Hepatocyte (in vitro differentiated cells): ENCODE data around the gene PDK1. TPM values are rescaled to one million over a fixed set of nuclear protein-coding genes. Genes with fewer than 3 reads are reported as not detected.

ENCODE experiments used
- DNase-seq: peaks from one replicate; pipeline ENCODE4 v3.0.0-alpha.2; 2016; ENCODE audit warnings: low spot score
- H2AFZ ChIP-seq: fragments of 200-600 bp; sonication (generic); 2 replicates; pipeline ENCODE4 v1.6.0; 2016; ENCODE audit warnings: antibody characterized with exemption, mild to moderate bottlenecking
- H3K27ac ChIP-seq: fragments of 200-600 bp; sonication (generic); 2 replicates; pipeline ENCODE4 v1.5.1; 2016; ENCODE audit warnings: mild to moderate bottlenecking
- H3K27me3 ChIP-seq: fragments of 200-600 bp; sonication (generic); 2 replicates; pipeline ENCODE4 v1.6.1; 2016
- H3K36me3 ChIP-seq: fragments of 200-600 bp; sonication (generic); replicated peaks from 2 replicates; pipeline ENCODE4 v1.5.1; 2016; ENCODE audit warnings: low read depth; ENCODE audit not compliant: insufficient read depth
- H3K4me1 ChIP-seq: fragments of 200-600 bp; sonication (generic); 2 replicates; pipeline ENCODE4 v1.5.1; 2016; ENCODE audit warnings: mild to moderate bottlenecking, moderate library complexity; ENCODE audit not compliant: insufficient read depth
- H3K4me2 ChIP-seq: fragments of 200-600 bp; sonication (generic); 2 replicates; pipeline ENCODE4 v1.6.0; 2016
- H3K4me3 ChIP-seq: fragments of 200-600 bp; sonication (generic); 2 replicates; pipeline ENCODE4 v1.5.1; 2016; ENCODE audit warnings: mild to moderate bottlenecking
- H3K79me2 ChIP-seq: fragments of 200-600 bp; sonication (generic); 2 replicates; pipeline ENCODE4 v1.6.0; 2017; ENCODE audit warnings: mild to moderate bottlenecking
- H3K9me2 ChIP-seq: fragments of 200-600 bp; sonication (generic); replicated peaks from 2 replicates; pipeline ENCODE4 v1.6.0; 2017; ENCODE audit warnings: mild to moderate bottlenecking; ENCODE audit not compliant: insufficient read depth
- H3K9me3 ChIP-seq: fragments of 200-600 bp; sonication (generic); 2 replicates; pipeline ENCODE4 v1.5.1; 2016; ENCODE audit warnings: low read depth, mild to moderate bottlenecking
- H4K20me1 ChIP-seq: fragments of 200-600 bp; sonication (generic); 2 replicates; pipeline ENCODE4 v1.6.0; 2016; ENCODE audit warnings: mild to moderate bottlenecking; ENCODE audit not compliant: insufficient read depth, poor library complexity, severe bottlenecking
- EZH2 ChIP-seq: fragments of 200-600 bp; sonication (generic); IDR thresholded peaks from 2 replicates; pipeline ENCODE4 v1.6.1; 2016; ENCODE audit warnings: antibody characterized with exemption, mild to moderate bottlenecking, borderline replicate concordance
- EZH2phosphoT487 ChIP-seq: fragments of 200-600 bp; sonication (generic); IDR thresholded peaks from one replicate; pipeline ENCODE4 v1.6.1; 2018; ENCODE audit warnings: antibody characterized with exemption, mild to moderate bottlenecking, low read depth, moderate library complexity; ENCODE audit not compliant: unreplicated experiment, severe bottlenecking
- WGBS: methylation state at CpG from one replicate; pipeline ENCODE4 v1.1.6; 2016; ENCODE audit warnings: low lambda C conversion rate; ENCODE audit errors: missing lambda C conversion rate; 5-methylcytosine and 5-hydroxymethylcytosine counted together
- polyA plus RNA-seq: library from polyadenylated mRNA; unstranded; fragments of >200 nt; fragmentation: Nextera tagmentation; extraction: Ambion mirVana; gene quantifications from 2 replicates; pipeline ENCODE4 v1.2.1, GENCODE V29; 2016
- total RNA-seq: library from RNA; depleted of rRNA; stranded (reverse); fragments of >200 nt; gene quantifications from 2 replicates; pipeline ENCODE4 v1.2.3, GENCODE V29; 2014
- TF ChIP-seq, protein P1 (sequence below): fragments of 200-600 bp; sonication (generic); IDR thresholded peaks from 2 replicates; pipeline ENCODE4 v1.5.1; 2016; ENCODE audit warnings: antibody characterized with exemption, mild to moderate bottlenecking; ENCODE audit not compliant: poor library complexity

The PDK1 gene
- total and polyA plus RNA-seq, 2 experiments from 2014 or later = 8.0 to 13.1 TPM

DNA sequence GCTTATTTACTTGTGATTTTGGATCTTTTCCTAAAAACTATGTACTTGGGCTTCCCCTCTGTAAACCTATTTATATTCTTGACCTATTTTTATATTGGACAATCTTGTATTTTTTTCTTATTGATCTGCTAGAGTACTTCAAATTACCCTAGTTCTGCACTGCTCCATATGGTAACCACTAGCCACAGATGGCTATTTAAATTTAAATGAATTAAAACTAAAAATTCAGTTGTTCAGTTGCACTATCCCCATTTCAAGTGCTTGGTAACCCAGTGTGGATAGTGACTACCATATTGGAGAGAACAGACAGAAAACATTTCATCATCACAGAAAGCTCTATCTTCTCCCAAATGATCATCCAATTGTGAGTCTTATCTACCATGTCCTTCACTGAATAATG lies 74.3 kb downstream of the PDK1 start:
- Histone ChIP-seq H3K4me2 (no peak overlapping the region), H3K79me2 (no peaks in the 10 kb centered on the region), H4K20me1 (no peaks in the 10 kb centered on the region), H2AFZ (no peak overlapping the region), H3K36me3 (no peaks in the 10 kb centered on the region), H3K27ac (no peak overlapping the region), H3K9me2 (no peaks in the 10 kb centered on the region), H3K9me3 (no peaks in the 10 kb centered on the region), H3K4me3 (no peak overlapping the region), H3K4me1 (no peaks in the 10 kb centered on the region), H3K27me3 (no peaks in the 10 kb centered on the region)
- no peak for DNase-seq
- no peak for TF ChIP-seq EZH2phosphoT487
- TF ChIP-seq, protein P1, sequence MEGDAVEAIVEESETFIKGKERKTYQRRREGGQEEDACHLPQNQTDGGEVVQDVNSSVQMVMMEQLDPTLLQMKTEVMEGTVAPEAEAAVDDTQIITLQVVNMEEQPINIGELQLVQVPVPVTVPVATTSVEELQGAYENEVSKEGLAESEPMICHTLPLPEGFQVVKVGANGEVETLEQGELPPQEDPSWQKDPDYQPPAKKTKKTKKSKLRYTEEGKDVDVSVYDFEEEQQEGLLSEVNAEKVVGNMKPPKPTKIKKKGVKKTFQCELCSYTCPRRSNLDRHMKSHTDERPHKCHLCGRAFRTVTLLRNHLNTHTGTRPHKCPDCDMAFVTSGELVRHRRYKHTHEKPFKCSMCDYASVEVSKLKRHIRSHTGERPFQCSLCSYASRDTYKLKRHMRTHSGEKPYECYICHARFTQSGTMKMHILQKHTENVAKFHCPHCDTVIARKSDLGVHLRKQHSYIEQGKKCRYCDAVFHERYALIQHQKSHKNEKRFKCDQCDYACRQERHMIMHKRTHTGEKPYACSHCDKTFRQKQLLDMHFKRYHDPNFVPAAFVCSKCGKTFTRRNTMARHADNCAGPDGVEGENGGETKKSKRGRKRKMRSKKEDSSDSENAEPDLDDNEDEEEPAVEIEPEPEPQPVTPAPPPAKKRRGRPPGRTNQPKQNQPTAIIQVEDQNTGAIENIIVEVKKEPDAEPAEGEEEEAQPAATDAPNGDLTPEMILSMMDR = no peak
- no peak for TF ChIP-seq EZH2

DNA sequence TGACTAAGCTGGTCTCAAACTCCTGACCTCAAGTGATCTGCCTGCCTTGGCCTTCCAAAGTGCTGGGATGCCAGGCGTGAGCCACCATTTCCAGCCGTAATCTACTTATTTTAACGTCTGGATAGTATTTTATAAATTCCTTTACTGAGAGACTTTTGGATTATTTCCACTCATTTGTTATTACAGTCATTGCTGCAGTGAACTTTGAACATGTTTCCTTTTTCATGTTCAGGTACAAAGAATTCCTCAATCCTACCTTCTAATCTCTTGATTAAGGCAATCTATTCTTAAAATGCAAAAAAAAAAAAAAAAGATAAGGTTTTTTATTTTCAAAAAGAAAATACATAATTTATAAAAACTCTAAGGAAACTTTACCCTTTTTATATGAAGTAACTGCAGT lies 78.6 kb downstream of the PDK1 start:
- H4K20me1 ChIP-seq = no peaks in the 10 kb centered on the region
- TF ChIP-seq, protein P1 = no peak
- TF ChIP-seq EZH2phosphoT487 (no peak), EZH2 (no peak)
- no peak overlapping the region for H3K4me2 ChIP-seq
- H3K79me2 ChIP-seq = no peaks in the 10 kb centered on the region
- no peaks in the 10 kb centered on the region for H3K9me2 ChIP-seq
- no peaks in the 10 kb centered on the region for H3K36me3 ChIP-seq
- no peak overlapping the region for H2AFZ ChIP-seq
- no peak for DNase-seq
- H3K9me3 ChIP-seq = no peaks in the 10 kb centered on the region
- WGBS = 78% methylated on average over 3 of the region's 3 CpGs
- no peak overlapping the region for H3K4me3 ChIP-seq
- no peak overlapping the region for H3K27ac ChIP-seq
- no peaks in the 10 kb centered on the region for H3K27me3 ChIP-seq
- H3K4me1 ChIP-seq = no peaks in the 10 kb centered on the region

DNA sequence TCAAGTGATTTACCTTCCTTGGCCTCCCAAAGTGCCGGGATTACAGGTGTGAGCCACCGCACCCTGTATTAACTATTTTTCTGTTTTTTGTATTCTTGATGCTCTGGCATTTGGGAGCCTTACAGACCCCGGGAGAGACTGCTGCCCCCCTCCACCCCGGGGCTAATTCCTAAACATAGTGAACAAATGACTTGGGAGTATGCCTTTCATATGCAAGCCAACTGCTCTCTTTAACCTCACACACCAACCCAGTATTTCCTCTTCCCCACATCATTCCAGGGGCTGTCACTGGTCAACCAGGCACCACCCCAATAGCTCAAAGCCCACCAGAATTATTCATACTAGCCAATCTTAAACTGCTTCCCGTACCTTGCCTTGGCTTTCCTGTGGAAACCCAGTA lies 79.7 kb downstream of the PDK1 start:
- Histone ChIP-seq H3K79me2 (no peaks in the 10 kb centered on the region), H3K27ac (no peak overlapping the region), H3K4me2 (no peak overlapping the region), H3K4me3 (no peak overlapping the region), H3K27me3 (no peaks in the 10 kb centered on the region), H3K9me3 (no peaks in the 10 kb centered on the region), H3K4me1 (no peaks in the 10 kb centered on the region), H4K20me1 (no peaks in the 10 kb centered on the region), H2AFZ (no peak overlapping the region), H3K36me3 (no peaks in the 10 kb centered on the region), H3K9me2 (no peaks in the 10 kb centered on the region)
- TF ChIP-seq, protein P1 = no peak
- TF ChIP-seq EZH2 (no peak), EZH2phosphoT487 (no peak)
- DNase-seq = no peak
- 83% methylated on average over 5 of the region's 5 CpGs for WGBS

DNA sequence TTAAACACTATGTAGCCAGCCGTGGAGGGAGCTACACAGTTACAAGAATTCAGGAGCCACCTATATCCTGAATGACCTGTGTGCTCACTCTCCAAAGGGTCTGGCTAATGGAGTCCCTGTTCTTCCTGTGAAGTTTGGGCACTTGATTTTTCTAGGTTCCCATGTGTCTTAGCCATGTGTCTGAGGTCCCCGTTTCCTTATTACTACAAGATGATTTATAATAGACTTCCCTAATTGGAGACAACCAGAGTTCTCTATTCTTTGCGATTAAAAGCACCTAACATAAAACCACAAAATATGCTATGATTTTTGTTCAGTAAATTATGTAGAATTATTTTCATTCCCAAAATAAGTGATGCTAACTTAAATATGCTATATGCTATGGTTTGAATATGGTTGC lies 83.4 kb downstream of the PDK1 start:
- Histone ChIP-seq H3K4me3 (no peak overlapping the region), H3K27ac (no peak overlapping the region), H3K27me3 (no peaks in the 10 kb centered on the region), H3K4me2 (no peak overlapping the region), H3K9me2 (no peaks in the 10 kb centered on the region), H3K79me2 (no peaks in the 10 kb centered on the region), H4K20me1 (no peaks in the 10 kb centered on the region), H2AFZ (no peak overlapping the region), H3K9me3 (no peaks in the 10 kb centered on the region), H3K4me1 (peaks cover 10% of the 10 kb centered on the region), H3K36me3 (no peaks in the 10 kb centered on the region)
- no peak for TF ChIP-seq EZH2
- TF ChIP-seq EZH2phosphoT487 = no peak
- TF ChIP-seq, protein P1 = no peak
- no peak for DNase-seq
- WGBS = 91% methylated on average over 3 of the region's 3 CpGs
